Calu3 (cell line): ENCODE data around the gene APEH. TPM values are rescaled to one million over a fixed set of nuclear protein-coding genes. Genes with fewer than 3 reads are reported as not detected.

Experiments
- Bru-seq: library from RNA; stranded (reverse); fragments of 400-500 nt; gene quantifications from one replicate; lab custom pipeline; 2021; lab: Mats Ljungman, UMichigan
- BruChase-seq, 2 experiments: library from RNA; stranded (reverse); fragments of 400-500 nt; gene quantifications; one replicate each; lab custom pipeline; 2021; lab: Mats Ljungman, UMichigan
- BruUV-seq: library from RNA; stranded (reverse); fragments of 400-500 nt; replicated peaks from 2 replicates; lab custom pipeline; 2021; lab: Mats Ljungman, UMichigan
- CTCF ChIA-PET: fragments of 300-600 bp; sonication (Branson Sonifier 250); formaldehyde crosslinking; loops from one replicate; lab custom pipeline; 2022; ENCODE audit warnings: antibody characterized with exemption; lab: Charles Lee
- DNase-seq: peaks from one replicate; pipeline ENCODE4 v3.0.0; 2022
- H3K27ac Mint-ChIP-seq: one replicate; pipeline ENCODE4 v1.8.0; 2022; ENCODE audit warnings: mixed read lengths; ENCODE audit not compliant: unreplicated experiment
- H3K27me3 Mint-ChIP-seq: one replicate; pipeline ENCODE4 v1.8.0; 2022; ENCODE audit warnings: mixed read lengths; ENCODE audit not compliant: unreplicated experiment
- H3K36me3 Mint-ChIP-seq: one replicate; pipeline ENCODE4 v1.8.0; 2022; ENCODE audit warnings: mild to moderate bottlenecking, moderate library complexity, mixed read lengths; ENCODE audit not compliant: insufficient read depth, unreplicated experiment
- H3K4me1 Mint-ChIP-seq: one replicate; pipeline ENCODE4 v1.8.0; 2022; ENCODE audit warnings: mild to moderate bottlenecking, low read depth, mixed read lengths; ENCODE audit not compliant: unreplicated experiment
- H3K4me3 Mint-ChIP-seq: one replicate; pipeline ENCODE4 v1.8.0; 2022; ENCODE audit warnings: mild to moderate bottlenecking, low read depth, moderate library complexity, mixed read lengths; ENCODE audit not compliant: unreplicated experiment
- H3K9me3 Mint-ChIP-seq: one replicate; pipeline ENCODE4 v1.8.0; 2022; ENCODE audit warnings: low read depth, mixed read lengths; ENCODE audit not compliant: unreplicated experiment
- intact Hi-C: fragments of 100-400 bp; cut with micrococcal nuclease; formaldehyde crosslinking; loops from one replicate; pipeline ENCODE4 v1.10.0; 2022; ENCODE audit not compliant: unreplicated experiment
- long read RNA-seq: library from polyadenylated mRNA; stranded (forward); transcript quantifications from one replicate; pipeline ENCODE4 v2.0.0, GENCODE V29; 2022
- total RNA-seq: library from RNA; stranded (reverse); gene quantifications from 2 replicates; pipeline ENCODE4 v1.2.3, GENCODE V29; 2022
- TF ChIP-seq, protein P1 (sequence below): fragments of 200-600 bp; IDR thresholded peaks from one replicate; pipeline ENCODE4 v1.8.0; 2022; ENCODE audit warnings: antibody characterized with exemption; ENCODE audit not compliant: unreplicated experiment

The APEH gene
- 187 and 207 TPM in 2 replicates for total RNA-seq
- Bru-seq, nascent RNA: percentile 72 among the genes with signal in this experiment
- BruChase-seq, experiment 1, labeled RNA remaining after a 6-hour chase: percentile 87 among the genes with signal in this experiment
- percentile 82 among the genes with signal in this experiment for BruChase-seq, experiment 2, labeled RNA remaining after a 2-hour chase
- long read RNA-seq, transcript APEH-201 (22 exons, 3,220 nt): major isoform, 119 of 245 reads
- long read RNA-seq, partial matches to known transcripts: 84 of 245 reads
- long read RNA-seq, other reads (novel, unspliced or antisense): 42 of 245 reads

DNA sequence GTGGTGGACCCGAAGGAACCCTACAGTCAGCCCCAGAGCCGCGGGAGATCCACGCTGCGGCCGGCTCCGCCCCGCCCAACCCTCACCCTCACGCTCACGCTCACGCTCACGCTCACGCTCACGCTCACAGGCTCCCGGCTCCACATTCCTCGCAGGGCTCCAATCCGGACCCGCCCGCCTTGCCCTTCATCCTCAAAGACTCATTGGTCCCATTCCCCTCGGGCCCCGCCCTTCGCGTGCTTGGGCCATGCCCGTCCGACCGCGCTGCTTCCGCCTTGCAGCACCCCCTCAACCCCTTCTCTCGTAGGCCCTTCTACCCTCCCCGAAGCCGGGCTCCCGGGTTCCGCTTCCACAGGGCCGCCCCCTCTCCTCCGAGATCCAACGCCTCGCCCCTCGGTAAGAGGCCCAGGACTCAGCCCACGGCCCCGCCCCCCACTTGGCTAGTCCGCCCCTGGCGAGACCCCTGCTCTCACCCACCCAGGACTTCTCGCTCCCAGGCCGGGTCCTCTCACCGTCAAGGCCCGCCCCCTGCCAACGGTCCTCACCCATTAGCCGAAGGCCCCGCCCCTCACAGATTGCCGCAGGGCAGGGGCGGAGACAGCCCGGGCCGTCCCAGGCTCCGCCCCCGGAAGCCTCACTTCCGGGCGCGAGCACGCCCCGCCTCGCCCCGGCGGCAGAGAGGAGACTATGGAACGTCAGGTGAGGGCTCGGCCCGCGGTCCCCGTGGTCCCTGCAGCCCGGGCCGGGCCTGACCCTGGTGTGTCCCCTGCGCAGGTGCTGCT, at the start of gene APEH:
Gene APEH (plus strand): TSS at position 637 of the 782 bp plus-strand sequence. CDS start 51 bp downstream, at position 688.
- intact Hi-C loops: loop anchor here (1.0 to 5.0 kb wide), 2 partner anchors 135 to 207 kb away; no protein-coding TSS in a partner anchor
- no peaks in the 10 kb centered on the region for H3K27me3 Mint-ChIP-seq
- peaks cover 32% of the 10 kb centered on the region for H3K4me1 Mint-ChIP-seq
- peak; percentile 99 for DNase-seq
- H3K4me3 Mint-ChIP-seq: peak within 1 kb of the TSS; percentile 97
- peak within 1 kb of the TSS; percentile 95 for H3K27ac Mint-ChIP-seq
- peaks cover 26% of the 10 kb centered on the region for H3K36me3 Mint-ChIP-seq
- H3K9me3 Mint-ChIP-seq: no peaks in the 10 kb centered on the region
- BruUV-seq: no TSS peak
- CTCF ChIA-PET: interaction anchor here (3.5 kb wide), 1 partner anchor 134 kb away, joined by 102 read pairs; no protein-coding TSS in a partner anchor
- TF ChIP-seq, protein P1, sequence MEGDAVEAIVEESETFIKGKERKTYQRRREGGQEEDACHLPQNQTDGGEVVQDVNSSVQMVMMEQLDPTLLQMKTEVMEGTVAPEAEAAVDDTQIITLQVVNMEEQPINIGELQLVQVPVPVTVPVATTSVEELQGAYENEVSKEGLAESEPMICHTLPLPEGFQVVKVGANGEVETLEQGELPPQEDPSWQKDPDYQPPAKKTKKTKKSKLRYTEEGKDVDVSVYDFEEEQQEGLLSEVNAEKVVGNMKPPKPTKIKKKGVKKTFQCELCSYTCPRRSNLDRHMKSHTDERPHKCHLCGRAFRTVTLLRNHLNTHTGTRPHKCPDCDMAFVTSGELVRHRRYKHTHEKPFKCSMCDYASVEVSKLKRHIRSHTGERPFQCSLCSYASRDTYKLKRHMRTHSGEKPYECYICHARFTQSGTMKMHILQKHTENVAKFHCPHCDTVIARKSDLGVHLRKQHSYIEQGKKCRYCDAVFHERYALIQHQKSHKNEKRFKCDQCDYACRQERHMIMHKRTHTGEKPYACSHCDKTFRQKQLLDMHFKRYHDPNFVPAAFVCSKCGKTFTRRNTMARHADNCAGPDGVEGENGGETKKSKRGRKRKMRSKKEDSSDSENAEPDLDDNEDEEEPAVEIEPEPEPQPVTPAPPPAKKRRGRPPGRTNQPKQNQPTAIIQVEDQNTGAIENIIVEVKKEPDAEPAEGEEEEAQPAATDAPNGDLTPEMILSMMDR: no peak

DNA sequence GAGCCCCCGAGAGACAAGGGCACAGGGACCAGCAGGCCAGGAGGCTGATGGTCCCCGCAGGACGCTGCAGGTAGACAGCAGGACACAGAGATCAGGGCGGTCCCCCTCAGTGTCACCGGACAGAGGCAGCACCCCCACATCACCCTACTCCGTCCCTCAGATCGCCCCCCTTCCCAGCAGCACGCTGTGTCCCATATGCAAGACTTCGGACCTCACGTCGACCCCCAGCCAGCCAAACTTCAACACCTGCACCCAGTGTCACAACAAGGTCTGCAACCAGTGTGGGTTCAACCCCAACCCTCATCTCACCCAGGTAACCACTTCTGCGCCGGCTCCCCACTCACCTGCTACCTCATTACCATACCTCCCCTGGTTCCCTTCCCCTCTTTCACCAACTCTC, 49.1 kb upstream of the APEH start:
- CTCF ChIA-PET: no interaction called here
- H3K9me3 Mint-ChIP-seq: no peaks in the 10 kb centered on the region
- TF ChIP-seq, protein P1: no peak
- H3K36me3 Mint-ChIP-seq: no peaks in the 10 kb centered on the region
- no peak for DNase-seq
- H3K27me3 Mint-ChIP-seq: peaks cover 24% of the 10 kb centered on the region
- no peak overlapping the region for H3K27ac Mint-ChIP-seq
- H3K4me3 Mint-ChIP-seq: no peak overlapping the region
- BruUV-seq: no TSS peak
- intact Hi-C loops: no loop called here
- H3K4me1 Mint-ChIP-seq: no peaks in the 10 kb centered on the region

DNA sequence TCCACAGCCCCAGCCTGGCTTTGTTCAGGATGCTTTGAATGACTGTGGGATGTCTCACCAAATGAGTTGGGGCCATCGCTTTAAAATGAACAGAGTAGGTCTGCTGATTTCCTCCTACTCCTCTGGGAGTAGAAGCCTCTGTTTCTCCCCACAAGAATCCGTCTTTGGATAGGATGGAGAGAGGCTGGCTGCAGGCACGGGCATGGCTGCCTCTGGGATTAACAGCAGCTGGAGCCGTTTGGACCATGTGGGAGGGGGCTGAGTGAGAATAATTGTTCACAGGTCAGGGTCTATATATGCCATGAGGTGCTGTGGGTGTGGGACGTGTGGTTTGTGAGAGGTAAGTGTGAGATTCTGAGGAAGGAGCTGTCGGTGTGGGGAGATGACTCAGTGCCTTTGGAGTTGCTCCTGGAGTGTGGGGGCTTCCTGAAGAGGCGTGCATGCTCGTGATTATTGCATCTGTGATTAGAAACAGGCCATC, 48.0 kb upstream of the APEH start:
- no peak overlapping the region for H3K4me3 Mint-ChIP-seq
- no peak for DNase-seq

DNA sequence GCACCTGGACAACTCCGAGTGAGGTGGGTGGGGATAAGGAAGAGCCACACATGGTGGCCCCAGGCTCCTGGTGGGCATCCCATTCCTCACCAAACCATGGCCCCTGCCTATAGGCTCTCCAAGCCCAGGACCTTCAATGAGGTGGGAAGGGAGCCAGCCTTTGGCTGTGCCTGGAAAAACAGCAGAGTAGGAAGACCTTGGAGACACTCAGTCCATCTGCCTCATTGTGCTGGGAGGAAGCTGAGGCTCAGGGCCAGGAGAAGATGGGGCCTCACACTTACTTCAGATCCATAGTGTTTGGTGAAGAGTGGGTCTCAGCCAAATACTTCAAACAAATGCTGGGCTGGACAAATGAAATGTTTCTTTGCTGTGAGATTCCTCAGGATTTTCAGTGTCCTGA, 47.4 kb upstream of the APEH start:
- Mint-ChIP-seq H3K9me3 (peaks cover 2% of the 10 kb centered on the region), H3K27ac (no peak overlapping the region), H3K36me3 (no peaks in the 10 kb centered on the region), H3K4me1 (no peaks in the 10 kb centered on the region), H3K27me3 (peaks cover 24% of the 10 kb centered on the region), H3K4me3 (no peak overlapping the region)
- CTCF ChIA-PET: no interaction called here
- DNase-seq: no peak
- BruUV-seq: no TSS peak
- TF ChIP-seq, protein P1: no peak
- intact Hi-C loops: no loop called here

More for the DNA sequence above, 48.0 kb upstream of the APEH start:
- Mint-ChIP-seq H3K9me3 (peaks cover 2% of the 10 kb centered on the region), H3K27ac (no peak overlapping the region), H3K27me3 (peaks cover 26% of the 10 kb centered on the region), H3K36me3 (no peaks in the 10 kb centered on the region), H3K4me1 (no peaks in the 10 kb centered on the region)
- TF ChIP-seq, protein P1: no peak
- no TSS peak for BruUV-seq
- intact Hi-C loops: no loop called here
- CTCF ChIA-PET: interaction anchor here (0.6 kb wide), 1 partner anchor 60 kb away, joined by 4 read pairs; no protein-coding TSS in a partner anchor
